Ishikawa (cell line): ENCODE measurements around the gene CCP110.

ENCODE experiments used
- EGR1 ChIP-seq: IDR thresholded peaks from 2 replicates; pipeline ENCODE4 v1.6.1; 2012
- EP300 ChIP-seq: IDR thresholded peaks from 2 replicates; pipeline ENCODE4 v1.6.1; 2012; ENCODE audit warnings: borderline replicate concordance
- TAF1 ChIP-seq: IDR thresholded peaks from 2 replicates; pipeline ENCODE4 v1.6.1; 2012; ENCODE audit warnings: low read depth, mild to moderate bottlenecking
- TCF12 ChIP-seq: IDR thresholded peaks from 2 replicates; pipeline ENCODE4 v1.6.1; 2012; ENCODE audit warnings: low read depth
- TF ChIP-seq, protein P1 (sequence below): IDR thresholded peaks from 2 replicates; pipeline ENCODE4 v1.6.1; 2012; ENCODE audit warnings: low read depth, mild to moderate bottlenecking

DNA sequence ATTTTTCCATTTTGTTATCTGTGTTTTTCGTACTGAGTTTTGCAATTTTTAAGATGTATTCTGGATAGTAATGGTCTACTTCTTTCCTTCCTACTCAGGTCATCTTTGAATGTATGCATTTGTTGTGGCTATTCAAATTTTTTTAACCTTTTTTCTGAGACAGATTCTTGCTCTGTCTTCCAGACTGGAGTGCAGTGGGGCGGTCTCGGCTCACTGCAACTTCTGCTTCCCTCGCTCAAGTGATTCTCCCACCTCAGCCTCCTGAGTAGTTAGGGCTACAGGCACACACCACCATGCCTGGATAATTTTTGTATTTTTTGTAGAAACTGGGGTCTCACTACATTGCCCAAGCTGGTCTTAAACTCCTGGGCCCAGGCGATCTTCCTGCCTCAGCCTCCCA is 65.4 kb downstream of the CCP110 start:
- TF ChIP-seq EP300 = no peak
- TF ChIP-seq, protein P1, sequence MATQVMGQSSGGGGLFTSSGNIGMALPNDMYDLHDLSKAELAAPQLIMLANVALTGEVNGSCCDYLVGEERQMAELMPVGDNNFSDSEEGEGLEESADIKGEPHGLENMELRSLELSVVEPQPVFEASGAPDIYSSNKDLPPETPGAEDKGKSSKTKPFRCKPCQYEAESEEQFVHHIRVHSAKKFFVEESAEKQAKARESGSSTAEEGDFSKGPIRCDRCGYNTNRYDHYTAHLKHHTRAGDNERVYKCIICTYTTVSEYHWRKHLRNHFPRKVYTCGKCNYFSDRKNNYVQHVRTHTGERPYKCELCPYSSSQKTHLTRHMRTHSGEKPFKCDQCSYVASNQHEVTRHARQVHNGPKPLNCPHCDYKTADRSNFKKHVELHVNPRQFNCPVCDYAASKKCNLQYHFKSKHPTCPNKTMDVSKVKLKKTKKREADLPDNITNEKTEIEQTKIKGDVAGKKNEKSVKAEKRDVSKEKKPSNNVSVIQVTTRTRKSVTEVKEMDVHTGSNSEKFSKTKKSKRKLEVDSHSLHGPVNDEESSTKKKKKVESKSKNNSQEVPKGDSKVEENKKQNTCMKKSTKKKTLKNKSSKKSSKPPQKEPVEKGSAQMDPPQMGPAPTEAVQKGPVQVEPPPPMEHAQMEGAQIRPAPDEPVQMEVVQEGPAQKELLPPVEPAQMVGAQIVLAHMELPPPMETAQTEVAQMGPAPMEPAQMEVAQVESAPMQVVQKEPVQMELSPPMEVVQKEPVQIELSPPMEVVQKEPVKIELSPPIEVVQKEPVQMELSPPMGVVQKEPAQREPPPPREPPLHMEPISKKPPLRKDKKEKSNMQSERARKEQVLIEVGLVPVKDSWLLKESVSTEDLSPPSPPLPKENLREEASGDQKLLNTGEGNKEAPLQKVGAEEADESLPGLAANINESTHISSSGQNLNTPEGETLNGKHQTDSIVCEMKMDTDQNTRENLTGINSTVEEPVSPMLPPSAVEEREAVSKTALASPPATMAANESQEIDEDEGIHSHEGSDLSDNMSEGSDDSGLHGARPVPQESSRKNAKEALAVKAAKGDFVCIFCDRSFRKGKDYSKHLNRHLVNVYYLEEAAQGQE = no peak
- no peak for TF ChIP-seq TAF1
- no peak for TF ChIP-seq EGR1
- TF ChIP-seq TCF12 = no peak
